DOHH2 (cell line): ENCODE results near the gene TNFRSF11A.

Source experiments
- H3F3A ChIP-seq: fragments of 200-600 bp; sonication (generic), shearing (Covaris generic); 2 replicates; pipeline ENCODE4 v1.6.0; 2016; ENCODE audit warnings: antibody characterized with exemption, mild to moderate bottlenecking; ENCODE audit not compliant: control insufficient read depth, insufficient read depth
- H3K27ac ChIP-seq: fragments of 200-600 bp; sonication (generic); 2 replicates; pipeline ENCODE4 v1.5.1; 2014; ENCODE audit warnings: low read depth, mild to moderate bottlenecking, low read length, moderate library complexity
- H3K27me3 ChIP-seq: fragments of 200-600 bp; sonication (generic); 2 replicates; pipeline ENCODE4 v1.6.1; 2014; ENCODE audit warnings: mild to moderate bottlenecking, low read length, mixed read lengths; ENCODE audit not compliant: control insufficient read depth
- H3K36me3 ChIP-seq: fragments of 200-600 bp; sonication (generic); 2 replicates; pipeline ENCODE4 v1.6.1; 2014; ENCODE audit warnings: mild to moderate bottlenecking, low read length, moderate library complexity, mixed read lengths; ENCODE audit not compliant: control insufficient read depth
- H3K4me1 ChIP-seq: fragments of 200-600 bp; sonication (generic); 2 replicates; pipeline ENCODE4 v1.6.1; 2014; ENCODE audit warnings: mild to moderate bottlenecking, low read length, mixed read lengths; ENCODE audit not compliant: control insufficient read depth
- H3K4me2 ChIP-seq: fragments of 200-600 bp; sonication (generic); 2 replicates; pipeline ENCODE4 v1.6.0; 2014; ENCODE audit warnings: mild to moderate bottlenecking, low read length, moderate library complexity
- H3K4me3 ChIP-seq: fragments of 200-600 bp; sonication (generic); 2 replicates; pipeline ENCODE4 v1.5.1; 2014; ENCODE audit warnings: mild to moderate bottlenecking, low read length, mixed read lengths
- H3K79me2 ChIP-seq: fragments of 200-600 bp; sonication (generic); 2 replicates; pipeline ENCODE4 v1.6.1; 2014; ENCODE audit warnings: mild to moderate bottlenecking, low read length, mixed read lengths; ENCODE audit not compliant: control insufficient read depth
- H3K9me2 ChIP-seq: fragments of 200-600 bp; sonication (generic); replicated peaks from 2 replicates; pipeline ENCODE4 v1.6.1; 2014; ENCODE audit warnings: mild to moderate bottlenecking, low read length, mixed read lengths; ENCODE audit not compliant: control insufficient read depth
- H3K9me3 ChIP-seq: fragments of 200-600 bp; sonication (generic); 2 replicates; pipeline ENCODE4 v1.6.1; 2014; ENCODE audit warnings: antibody characterized with exemption, low read length, mixed read lengths; ENCODE audit not compliant: control insufficient read depth, insufficient read depth
- H4K20me1 ChIP-seq: fragments of 200-600 bp; sonication (generic); 2 replicates; pipeline ENCODE4 v1.6.0; 2014; ENCODE audit warnings: low read depth, mild to moderate bottlenecking, antibody characterized with exemption, low read length, moderate library complexity; ENCODE audit not compliant: control insufficient read depth, insufficient read depth
- EZH2phosphoT487 ChIP-seq: fragments of 200-600 bp; sonication (generic); IDR thresholded peaks from 2 replicates; pipeline ENCODE4 v1.6.1; 2017; ENCODE audit warnings: borderline replicate concordance, mild to moderate bottlenecking, antibody characterized with exemption, low read length, moderate library complexity, mixed read lengths
- TF ChIP-seq, protein P1 (sequence below): fragments of 200-600 bp; sonication (generic); IDR thresholded peaks from one replicate; pipeline ENCODE4 v1.5.1; 2014; ENCODE audit warnings: antibody characterized with exemption, mild to moderate bottlenecking, low read depth, low read length; ENCODE audit not compliant: poor library complexity, severe bottlenecking

The TNFRSF11A gene

DNA sequence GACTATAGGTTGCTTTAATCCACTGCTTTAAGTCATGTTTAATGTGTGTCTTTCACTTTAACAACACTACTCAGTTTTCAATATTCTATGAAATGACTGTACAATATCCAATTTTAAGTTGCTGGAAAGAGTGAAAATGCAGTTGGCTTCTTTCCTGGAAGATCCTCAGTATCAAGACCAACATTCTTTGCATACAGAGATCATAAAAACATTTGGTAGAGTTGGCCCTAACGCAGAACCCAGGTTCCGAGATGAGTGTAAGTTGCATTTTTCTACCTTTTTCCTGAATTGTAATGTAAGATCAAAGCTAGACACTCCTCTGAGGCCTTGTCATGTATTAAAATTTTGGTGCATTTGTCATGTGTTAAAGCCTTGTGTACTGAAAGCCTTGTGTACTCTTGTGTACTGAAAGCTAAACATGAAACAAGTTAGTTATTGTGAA is 42.9 kb upstream of the TNFRSF11A start:
- no peak overlapping the region for H3K27ac ChIP-seq
- no peak overlapping the region for H3K4me2 ChIP-seq
- H3K4me3 ChIP-seq, result no peak overlapping the region
- TF ChIP-seq EZH2phosphoT487, result no peak
- TF ChIP-seq, protein P1, sequence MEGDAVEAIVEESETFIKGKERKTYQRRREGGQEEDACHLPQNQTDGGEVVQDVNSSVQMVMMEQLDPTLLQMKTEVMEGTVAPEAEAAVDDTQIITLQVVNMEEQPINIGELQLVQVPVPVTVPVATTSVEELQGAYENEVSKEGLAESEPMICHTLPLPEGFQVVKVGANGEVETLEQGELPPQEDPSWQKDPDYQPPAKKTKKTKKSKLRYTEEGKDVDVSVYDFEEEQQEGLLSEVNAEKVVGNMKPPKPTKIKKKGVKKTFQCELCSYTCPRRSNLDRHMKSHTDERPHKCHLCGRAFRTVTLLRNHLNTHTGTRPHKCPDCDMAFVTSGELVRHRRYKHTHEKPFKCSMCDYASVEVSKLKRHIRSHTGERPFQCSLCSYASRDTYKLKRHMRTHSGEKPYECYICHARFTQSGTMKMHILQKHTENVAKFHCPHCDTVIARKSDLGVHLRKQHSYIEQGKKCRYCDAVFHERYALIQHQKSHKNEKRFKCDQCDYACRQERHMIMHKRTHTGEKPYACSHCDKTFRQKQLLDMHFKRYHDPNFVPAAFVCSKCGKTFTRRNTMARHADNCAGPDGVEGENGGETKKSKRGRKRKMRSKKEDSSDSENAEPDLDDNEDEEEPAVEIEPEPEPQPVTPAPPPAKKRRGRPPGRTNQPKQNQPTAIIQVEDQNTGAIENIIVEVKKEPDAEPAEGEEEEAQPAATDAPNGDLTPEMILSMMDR, result no peak
- H3K4me1 ChIP-seq, result no peaks in the 10 kb centered on the region
- no peaks in the 10 kb centered on the region for H3K9me2 ChIP-seq
- H3F3A ChIP-seq, result no peaks in the 10 kb centered on the region
- no peaks in the 10 kb centered on the region for H3K9me3 ChIP-seq
- no peaks in the 10 kb centered on the region for H4K20me1 ChIP-seq
- peaks cover 48% of the 10 kb centered on the region for H3K36me3 ChIP-seq
- no peaks in the 10 kb centered on the region for H3K27me3 ChIP-seq
- H3K79me2 ChIP-seq, result no peaks in the 10 kb centered on the region

- H3K4me1 ChIP-seq, result peaks cover 17% of the 10 kb centered on the region
- H4K20me1 ChIP-seq, result no peaks in the 10 kb centered on the region
- no peak overlapping the region for H3K4me2 ChIP-seq
- H3K4me3 ChIP-seq, result no peak overlapping the region
- TF ChIP-seq, protein P1, result no peak
- TF ChIP-seq EZH2phosphoT487, result no peak
- no peak overlapping the region for H3K27ac ChIP-seq
- no peaks in the 10 kb centered on the region for H3K79me2 ChIP-seq
- H3F3A ChIP-seq, result no peaks in the 10 kb centered on the region
- no peaks in the 10 kb centered on the region for H3K9me3 ChIP-seq
- H3K36me3 ChIP-seq, result peaks cover 55% of the 10 kb centered on the region
- H3K27me3 ChIP-seq, result no peaks in the 10 kb centered on the region
- no peaks in the 10 kb centered on the region for H3K9me2 ChIP-seq
Observed at GRCh38 chr18:62284637-62285036, 40.5 kb upstream of the TNFRSF11A start.

GRCh38 chr18:62285281-62285680 is 39.8 kb upstream of the TNFRSF11A start:
- Histone ChIP-seq H3F3A (no peaks in the 10 kb centered on the region), H3K36me3 (peaks cover 52% of the 10 kb centered on the region), H3K4me2 (no peak overlapping the region), H3K79me2 (no peaks in the 10 kb centered on the region), H3K27ac (no peak overlapping the region), H3K4me3 (no peak overlapping the region), H3K9me2 (no peaks in the 10 kb centered on the region), H3K9me3 (no peaks in the 10 kb centered on the region), H4K20me1 (no peaks in the 10 kb centered on the region), H3K27me3 (no peaks in the 10 kb centered on the region), H3K4me1 (peaks cover 17% of the 10 kb centered on the region)
- no peak for TF ChIP-seq EZH2phosphoT487
- TF ChIP-seq, protein P1, result no peak
